Psoas muscle (tissue), 8 donors: ENCODE measurements around the gene PACS2. TPM values are rescaled to one million over a fixed set of nuclear protein-coding genes. Genes with fewer than 3 reads are reported as not detected.

Experiments used
- ATAC-seq, 4 donors: fragments of 200-7000 bp; cut with Tn5 transposase; one replicate each; pipeline ENCODE4 v1.9.1; 2020; ENCODE audit warnings: moderate library complexity in 3 of 4, mild to moderate bottlenecking in 2 of 4
- DNase-seq, 2 donors: peaks; one replicate each; pipeline ENCODE4 v3.0.0-alpha.2; 2020
- H3K27ac ChIP-seq: fragments of 200-600 bp; one replicate; pipeline ENCODE4 v1.8.0; 2022
- H3K27me3 ChIP-seq, 3 donors: fragments of 200-600 bp in 1 of 3; one replicate each; pipeline versions ENCODE4 v1.6.1 to v1.8.0; 2013 to 2022; ENCODE audit warnings: low read length in 2 of 3, mild to moderate bottlenecking in 2 of 3, moderate library complexity in 1 of 3; ENCODE audit not compliant: insufficient read depth in 3 of 3
- H3K36me3 ChIP-seq, 2 donors: fragments of 200-600 bp in 1 of 2; one replicate each; pipeline versions ENCODE4 v1.6.1 to v1.8.0; 2013 to 2022; ENCODE audit warnings: low read depth in 1 of 2, mild to moderate bottlenecking in 1 of 2, moderate library complexity in 1 of 2; ENCODE audit not compliant: insufficient read depth in 1 of 2
- H3K4me1 ChIP-seq: fragments of 200-600 bp; one replicate; pipeline ENCODE4 v1.8.0; 2022
- H3K4me3 ChIP-seq: fragments of 200-600 bp; one replicate; pipeline ENCODE4 v1.8.0; 2022; ENCODE audit warnings: mild to moderate bottlenecking
- H3K9me3 ChIP-seq: fragments of 200-600 bp; one replicate; pipeline ENCODE4 v1.8.0; 2022
- WGBS, 3 donors: extraction: QIAGEN DNeasy Blood & Tissue Kit; methylation state at CpG; one replicate each; pipeline versions ENCODE4 v1.1.6 to v1.1.7; 2013; 5-methylcytosine and 5-hydroxymethylcytosine counted together
- intact Hi-C, 2 donors: fragments of 100-400 bp; cut with DNase I; formaldehyde crosslinking; loops; one replicate each; pipeline versions ENCODE4 v1.11.0 to v1.14.2; 2022
- polyA plus RNA-seq, 3 donors: library from polyadenylated mRNA; stranded (reverse); fragments of 200-250 nt; gene quantifications; one replicate each; pipeline ENCODE4 v1.2.3, GENCODE V29; 2013
- total RNA-seq, 4 donors: library from RNA; stranded (reverse); fragmentation: NEBNext Ultra II Directional in 2 of 4; extraction: Animal tissue kit (Norgen Biotek cat#: 25700) in 2 of 4; gene quantifications; one replicate each; pipeline versions ENCODE4 v1.2.1 to v1.2.4, GENCODE V29; 2021 to 2023
- TF ChIP-seq, protein P1 (sequence below): fragments of 200-600 bp; IDR thresholded peaks from one replicate; pipeline ENCODE4 v1.8.0; 2022; ENCODE audit warnings: antibody characterized with exemption
- donor health status: healthy with polysubstance abuse.
- donor health status: DM: no; HTN: no; CAD: no; lungs with moderate emphysema.
- donor health status: Bipolar disorder and iron deficiency.
- donor health status: healthy.
- donor health status: DM: yes; HTN: yes; CAD: no.
- donor health status: DM: no; HTN: no; CAD: no.
- donor health status: DM: no; HTN: no; CAD: no.
- donor health status: DM: yes; HTN: yes; CAD: no.

The PACS2 gene
- total and polyA plus RNA-seq, 7 donors, result 57.1 to 83.1 (median 72.8) TPM

- Histone ChIP-seq H3K27me3 (no peaks in the 10 kb centered on the region), H3K27ac (no peak overlapping the region), H3K9me3 (no peaks in the 10 kb centered on the region), H3K36me3 (peaks cover 2 to 47% of the 10 kb centered on the region in 2 donors), H3K4me1 (no peaks in the 10 kb centered on the region), H3K4me3 (no peak overlapping the region)
- DNase-seq (peak in 1 of 2 donors; percentile 40), ATAC-seq (no peak)
- intact Hi-C loops, result no loop called here
- TF ChIP-seq, protein P1, sequence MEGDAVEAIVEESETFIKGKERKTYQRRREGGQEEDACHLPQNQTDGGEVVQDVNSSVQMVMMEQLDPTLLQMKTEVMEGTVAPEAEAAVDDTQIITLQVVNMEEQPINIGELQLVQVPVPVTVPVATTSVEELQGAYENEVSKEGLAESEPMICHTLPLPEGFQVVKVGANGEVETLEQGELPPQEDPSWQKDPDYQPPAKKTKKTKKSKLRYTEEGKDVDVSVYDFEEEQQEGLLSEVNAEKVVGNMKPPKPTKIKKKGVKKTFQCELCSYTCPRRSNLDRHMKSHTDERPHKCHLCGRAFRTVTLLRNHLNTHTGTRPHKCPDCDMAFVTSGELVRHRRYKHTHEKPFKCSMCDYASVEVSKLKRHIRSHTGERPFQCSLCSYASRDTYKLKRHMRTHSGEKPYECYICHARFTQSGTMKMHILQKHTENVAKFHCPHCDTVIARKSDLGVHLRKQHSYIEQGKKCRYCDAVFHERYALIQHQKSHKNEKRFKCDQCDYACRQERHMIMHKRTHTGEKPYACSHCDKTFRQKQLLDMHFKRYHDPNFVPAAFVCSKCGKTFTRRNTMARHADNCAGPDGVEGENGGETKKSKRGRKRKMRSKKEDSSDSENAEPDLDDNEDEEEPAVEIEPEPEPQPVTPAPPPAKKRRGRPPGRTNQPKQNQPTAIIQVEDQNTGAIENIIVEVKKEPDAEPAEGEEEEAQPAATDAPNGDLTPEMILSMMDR, result no peak
- WGBS, 3 donors, result 62 to 75% (median 63%) methylated on average over 10 of the region's 10 CpGs
Measured at GRCh38 chr14:105387530-105387922, 73.0 kb downstream of the PACS2 start.

- TF ChIP-seq, protein P1, result no peak
- intact Hi-C loops, result no loop called here
- peaks cover 1 to 44% of the 10 kb centered on the region in 2 donors for H3K36me3 ChIP-seq
Measured at GRCh38 chr14:105388110-105388951, 73.8 kb downstream of the PACS2 start.

DNA sequence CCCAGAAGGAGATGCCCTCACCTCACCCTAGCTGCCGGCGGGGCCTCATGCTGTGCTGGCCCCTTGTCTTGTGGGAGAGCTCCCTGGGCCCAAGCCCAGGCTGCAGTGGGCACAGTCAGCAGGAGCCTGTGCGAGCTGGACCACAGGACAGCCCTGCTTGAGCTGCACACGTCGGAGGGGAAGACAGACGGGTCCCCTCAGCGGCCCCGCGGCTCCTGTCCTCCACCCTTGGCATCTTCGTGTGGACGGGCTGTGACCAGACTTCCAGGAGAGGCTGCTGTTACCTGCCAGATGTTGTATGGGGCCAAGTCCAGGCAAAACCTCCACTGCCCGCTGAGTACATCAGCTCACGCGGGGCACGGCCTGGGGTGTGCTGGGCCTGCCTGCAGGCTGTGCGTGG, 74.4 kb downstream of the PACS2 start:
- no peak overlapping the region for H3K4me3 ChIP-seq
- 67 to 81% (median 67%) methylated on average over 16 of the region's 16 CpGs for WGBS, 3 donors
- DNase-seq, result peak in 1 of 2 donors; percentile 50
- no peaks in the 10 kb centered on the region for H3K9me3 ChIP-seq
- intact Hi-C loops, result no loop called here
- TF ChIP-seq, protein P1, result no peak
- no peaks in the 10 kb centered on the region for H3K27me3 ChIP-seq
- H3K36me3 ChIP-seq, result peaks cover 0 to 39% of the 10 kb centered on the region in 2 donors
- ATAC-seq, result peak in 1 of 4 donors; percentile 4
- no peaks in the 10 kb centered on the region for H3K4me1 ChIP-seq
- no peak overlapping the region for H3K27ac ChIP-seq

More at GRCh38 chr14:105388110-105388951, 73.8 kb downstream of the PACS2 start:
- 73 to 84% (median 75%) methylated on average over 23 to 25 of the region's 25 CpGs for WGBS, 3 donors
- DNase-seq (peak in 1 of 2 donors; percentile 44), ATAC-seq (no peak)
- Histone ChIP-seq H3K27me3 (no peaks in the 10 kb centered on the region), H3K4me1 (no peaks in the 10 kb centered on the region), H3K4me3 (no peak overlapping the region), H3K9me3 (no peaks in the 10 kb centered on the region), H3K27ac (no peak overlapping the region)

DNA sequence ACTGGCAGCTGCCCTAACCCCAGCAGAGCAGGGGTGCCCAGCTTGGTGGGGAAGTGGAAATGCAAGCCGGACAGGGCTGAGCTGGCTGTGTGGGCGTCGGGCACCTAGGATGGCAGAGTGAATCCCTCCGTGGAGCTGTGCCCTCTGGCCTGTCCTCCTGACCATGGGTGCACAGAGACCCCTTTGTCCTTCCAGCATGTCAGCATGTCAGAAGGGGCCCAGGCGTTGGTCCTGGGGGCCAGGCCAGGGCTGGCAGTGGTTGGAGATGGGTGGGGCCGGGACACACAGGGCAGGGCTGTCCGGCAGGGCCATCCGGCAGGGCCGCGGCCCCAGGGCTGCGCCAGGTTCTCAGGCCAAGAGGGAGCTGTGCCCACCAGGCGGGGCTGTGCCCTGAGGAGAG, 75.0 kb downstream of the PACS2 start:
- Histone ChIP-seq H3K4me1 (no peaks in the 10 kb centered on the region), H3K27me3 (no peaks in the 10 kb centered on the region), H3K36me3 (peaks cover 0 to 35% of the 10 kb centered on the region in 2 donors), H3K4me3 (no peak overlapping the region), H3K9me3 (no peaks in the 10 kb centered on the region), H3K27ac (peak overlapping the region; percentile 16)
- ATAC-seq (peak; percentile 23 to 65 (median 48)), DNase-seq (peak in 1 of 2 donors; percentile 64)
- WGBS, 3 donors, result 32 to 56% (median 48%) methylated on average over 7 to 12 of the region's 12 CpGs
- TF ChIP-seq, protein P1, result no peak
- intact Hi-C loops, result no loop called here
